HG03342 (cell line): ENCODE data around the gene TNS2.
"Not testable (repeated sequence)": the region's sequence is repeated elsewhere in the genome, so short reads cannot be mapped to it uniquely, and the experiment has no call there.

ENCODE experiments used
- ATAC-seq: cut with Tn5 transposase; IDR thresholded peaks from one replicate; pipeline ENCODE4 v1.9.1; 2021; ENCODE audit warnings: mild to moderate bottlenecking, moderate library complexity; ENCODE audit not compliant: unreplicated experiment

TNS2 gene

GRCh38 chr12:53094394-53094787 is 44.5 kb downstream of the TNS2 start:
- ATAC-seq: no peak

DNA sequence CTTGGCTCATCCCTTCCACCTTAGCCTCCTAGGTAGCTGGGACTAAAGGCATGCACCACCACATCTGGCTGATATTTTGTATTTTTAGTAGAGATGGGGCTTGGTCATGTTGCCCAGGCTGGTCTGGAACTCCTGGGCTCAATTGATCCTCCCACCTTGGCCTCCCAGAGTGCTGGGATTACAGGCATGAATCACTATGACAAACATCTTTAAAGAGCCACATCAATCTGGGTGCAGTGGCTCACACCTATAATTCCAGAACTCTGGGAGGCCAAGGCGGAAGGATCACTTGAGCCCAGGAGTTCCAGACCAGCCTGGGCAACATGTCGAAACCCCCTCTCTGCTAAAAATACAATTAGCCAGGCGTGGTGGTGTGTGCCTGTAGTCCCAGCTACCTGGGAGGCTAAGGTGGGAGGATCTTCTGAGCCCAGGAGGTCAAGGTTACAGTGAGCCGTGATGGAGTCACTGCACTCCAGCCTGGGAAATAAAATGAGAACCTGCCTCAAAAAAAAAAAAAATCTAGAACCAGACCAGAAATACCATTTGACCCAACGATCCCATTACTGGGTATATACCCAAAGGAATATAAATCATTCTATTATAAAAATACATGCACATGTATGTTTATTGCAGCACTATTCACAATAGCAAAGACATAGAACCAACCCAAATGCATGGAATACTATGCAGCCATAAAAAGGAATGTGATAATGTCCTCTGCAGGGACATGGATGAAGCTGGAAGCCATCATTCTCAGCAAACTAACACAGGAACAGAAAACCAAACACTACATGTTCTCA is 45.1 kb downstream of the TNS2 start:
- not testable (repeated sequence) for ATAC-seq

DNA sequence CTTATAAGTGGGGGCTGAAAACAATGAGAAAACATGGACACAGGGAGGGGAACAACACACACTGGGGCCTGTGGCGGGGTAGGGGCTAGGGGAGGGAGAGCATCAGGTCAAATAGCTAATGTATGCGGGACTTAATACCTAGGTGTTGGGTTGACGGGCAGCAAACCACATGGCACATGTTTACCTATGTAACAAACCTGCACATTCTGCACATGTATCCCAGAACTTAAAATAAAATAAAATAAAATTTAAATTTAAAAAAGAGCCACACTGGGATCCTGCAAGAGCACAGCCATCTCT is 45.7 kb downstream of the TNS2 start:
- not testable (repeated sequence) for ATAC-seq

GRCh38 chr12:53096089-53096741 is 46.4 kb downstream of the TNS2 start:
- ATAC-seq: no peak

- ATAC-seq: no peak
Observed at GRCh38 chr12:53096759-53097158, 46.9 kb downstream of the TNS2 start.

- no peak for ATAC-seq
Observed at GRCh38 chr12:53097207-53097563, 47.3 kb downstream of the TNS2 start.

GRCh38 chr12:53097564-53098353 is 47.9 kb downstream of the TNS2 start, which contains the start of gene IGFBP6:
TSS of gene IGFBP6 (plus strand) at chr12:53097667. CDS start at chr12:53097718, 51 bp downstream.
- ATAC-seq: no peak

DNA sequence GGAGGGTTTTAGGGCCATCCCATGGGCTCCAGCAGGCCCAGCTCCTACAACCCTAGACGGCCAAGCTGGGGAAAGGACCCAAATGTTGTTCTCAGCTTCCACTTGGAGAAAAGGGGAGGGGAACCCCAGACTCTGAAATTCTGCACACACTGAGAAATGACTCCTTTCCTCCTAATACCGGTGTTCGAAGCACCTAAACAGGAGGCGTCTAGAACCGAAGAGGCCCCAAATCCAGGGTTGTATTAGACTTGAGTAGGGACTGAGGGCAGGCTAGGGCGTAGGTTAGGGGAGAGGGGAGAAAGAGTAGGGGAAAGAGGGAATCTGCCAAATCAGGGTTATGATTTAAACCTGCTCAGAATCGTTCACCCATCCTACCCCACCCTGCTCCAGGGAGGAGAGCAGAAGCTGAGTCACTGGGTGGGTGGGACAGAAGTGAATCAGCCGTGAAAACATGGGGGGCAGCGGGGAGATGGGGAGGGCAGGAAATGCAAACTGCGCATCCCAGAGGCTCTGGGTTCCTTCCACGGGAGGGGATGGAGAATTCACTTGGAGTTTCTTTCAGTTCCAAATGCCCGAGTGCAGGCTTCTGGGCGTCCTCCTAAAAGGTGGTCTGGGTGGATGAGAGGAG is 48.6 kb downstream of the TNS2 start:
- no peak for ATAC-seq

GRCh38 chr12:53099071-53099882 is 49.4 kb downstream of the TNS2 start:
- ATAC-seq: no peak

- no peak for ATAC-seq
Observed at GRCh38 chr12:53100466-53101151, 50.7 kb downstream of the TNS2 start.

- ATAC-seq: no peak
Observed at GRCh38 chr12:53101266-53101665, 51.4 kb downstream of the TNS2 start.

DNA sequence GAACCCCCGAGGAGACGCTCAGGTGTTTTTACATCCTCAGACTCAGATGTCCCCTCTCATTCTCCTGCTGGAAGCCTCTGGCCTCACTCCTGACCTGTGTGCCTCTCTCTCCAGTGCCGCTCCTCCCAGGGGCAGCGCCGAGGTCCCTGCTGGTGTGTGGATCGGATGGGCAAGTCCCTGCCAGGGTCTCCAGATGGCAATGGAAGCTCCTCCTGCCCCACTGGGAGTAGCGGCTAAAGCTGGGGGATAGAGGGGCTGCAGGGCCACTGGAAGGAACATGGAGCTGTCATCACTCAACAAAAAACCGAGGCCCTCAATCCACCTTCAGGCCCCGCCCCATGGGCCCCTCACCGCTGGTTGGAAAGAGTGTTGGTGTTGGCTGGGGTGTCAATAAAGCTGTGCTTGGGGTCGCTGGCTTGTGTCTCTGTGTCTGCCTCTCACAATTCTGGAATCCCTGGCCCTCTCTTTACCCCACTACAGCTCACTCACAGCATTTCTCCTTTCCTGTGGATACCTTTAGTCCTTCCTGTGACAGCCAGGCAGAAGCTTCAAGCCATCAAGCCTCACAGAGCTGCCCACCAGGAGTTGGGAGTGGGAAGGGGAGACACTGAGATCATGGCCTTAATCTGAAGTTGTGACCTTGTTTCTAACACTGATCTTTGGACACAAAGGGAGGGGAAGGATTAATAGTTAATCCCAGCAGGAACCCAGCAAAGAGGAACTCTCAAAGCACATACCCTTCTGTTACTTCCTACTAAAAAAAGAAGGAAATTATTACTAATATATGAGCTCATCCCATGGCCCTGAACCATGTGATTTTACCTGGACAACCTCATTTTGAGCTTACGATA is 52.3 kb downstream of the TNS2 start:
- ATAC-seq: no peak

DNA sequence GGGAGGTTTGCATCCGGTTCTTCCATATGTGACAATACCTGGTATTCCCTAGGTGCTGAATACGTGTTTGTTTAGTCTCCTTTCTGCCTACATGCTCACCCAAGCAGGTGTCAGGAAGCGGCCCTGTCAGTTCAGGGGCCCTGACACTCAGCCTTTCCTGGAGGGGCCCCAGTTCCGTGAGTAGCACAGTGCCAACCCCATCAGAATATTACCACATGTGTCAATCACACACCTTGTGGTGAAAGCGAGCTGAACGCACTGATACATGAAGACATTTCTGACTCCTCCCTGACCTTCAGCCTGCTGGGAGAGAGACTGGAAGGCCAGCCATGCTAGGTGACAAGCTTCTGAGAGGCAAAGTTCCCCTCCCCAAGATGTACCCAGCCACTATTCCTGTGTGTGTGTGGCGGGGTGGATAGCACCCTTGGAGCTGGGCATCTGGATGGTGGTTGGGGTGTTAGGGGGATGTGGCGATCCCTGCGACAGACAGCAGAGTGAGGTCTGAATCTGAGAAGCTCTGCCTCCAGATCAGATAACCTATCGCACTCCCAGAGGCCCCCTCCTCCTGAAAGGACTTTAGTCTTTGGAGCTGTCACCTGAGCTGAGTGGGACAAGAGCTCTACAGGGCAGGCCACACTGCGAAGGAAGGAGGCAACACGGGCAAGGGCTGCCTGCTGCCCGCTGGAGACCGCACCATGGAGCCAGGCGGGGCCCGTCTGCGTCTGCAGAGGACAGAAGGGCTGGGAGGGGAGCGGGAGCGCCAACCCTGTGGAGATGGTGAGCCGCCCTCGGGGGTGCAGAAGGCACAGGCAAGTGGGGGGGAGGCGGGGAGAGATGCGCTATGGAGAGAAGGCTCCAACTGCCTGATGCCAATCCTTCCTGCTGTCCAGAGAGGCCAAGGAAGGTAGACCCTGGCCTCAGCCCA is 53.3 kb downstream of the TNS2 start, which contains the start of gene SOAT2:
Gene SOAT2 (plus strand): TSS at position 604 of the 925 bp plus-strand sequence. CDS start 92 bp downstream, at position 696.
- ATAC-seq: peak; percentile 69

GRCh38 chr12:53103860-53104305 is 54.0 kb downstream of the TNS2 start:
- no peak for ATAC-seq

DNA sequence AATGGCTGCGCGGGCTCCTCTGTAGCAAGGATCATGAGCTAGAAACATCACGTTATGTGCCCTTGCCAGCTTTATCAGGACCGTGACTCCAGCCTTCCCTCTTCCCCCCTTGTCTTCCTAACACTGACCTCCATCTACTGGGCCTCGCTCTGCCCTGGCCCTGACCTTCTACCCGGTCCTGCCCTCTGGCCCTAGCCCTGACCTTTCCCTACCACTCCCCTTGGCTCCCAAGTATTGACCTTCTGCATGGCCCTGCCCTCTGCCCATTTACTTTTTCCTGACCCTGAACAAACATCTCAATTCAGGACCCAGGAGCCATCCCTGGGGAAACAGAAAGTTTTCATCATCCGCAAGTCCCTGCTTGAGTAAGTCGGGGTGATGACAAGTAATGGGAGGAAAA is 55.4 kb downstream of the TNS2 start:
- ATAC-seq: no peak

DNA sequence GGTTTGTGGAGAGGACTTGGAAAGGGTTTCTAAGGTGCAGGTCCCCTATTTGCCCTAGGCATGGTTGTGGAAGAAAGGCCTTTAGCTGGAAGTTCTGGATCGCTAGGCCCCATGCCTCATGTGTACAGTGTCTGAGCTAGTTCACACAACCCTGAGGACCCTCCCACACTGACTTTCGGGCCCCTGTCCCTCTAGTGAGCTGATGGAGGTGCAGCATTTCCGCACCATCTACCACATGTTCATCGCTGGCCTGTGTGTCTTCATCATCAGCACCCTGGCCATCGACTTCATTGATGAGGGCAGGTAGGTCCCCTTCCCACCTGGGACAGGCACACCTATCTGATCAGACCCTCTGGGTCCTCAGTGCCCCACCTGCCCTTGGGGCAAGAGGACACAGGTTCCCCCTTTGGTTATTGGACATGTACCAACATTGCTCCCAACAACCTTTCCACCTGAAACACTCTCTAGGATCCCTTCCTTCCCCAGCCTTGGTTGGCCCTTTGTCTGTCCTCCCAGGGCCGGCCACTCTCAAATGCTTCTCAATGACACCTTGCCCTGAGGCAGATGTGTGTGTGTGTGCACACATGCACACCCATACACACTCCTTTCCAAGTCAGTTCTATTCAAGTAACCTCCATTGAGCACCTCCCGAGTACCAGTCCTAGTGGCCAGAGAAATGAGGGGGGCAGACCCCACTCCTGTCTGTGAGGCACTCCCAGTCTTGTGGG is 56.0 kb downstream of the TNS2 start:
- ATAC-seq: no peak

DNA sequence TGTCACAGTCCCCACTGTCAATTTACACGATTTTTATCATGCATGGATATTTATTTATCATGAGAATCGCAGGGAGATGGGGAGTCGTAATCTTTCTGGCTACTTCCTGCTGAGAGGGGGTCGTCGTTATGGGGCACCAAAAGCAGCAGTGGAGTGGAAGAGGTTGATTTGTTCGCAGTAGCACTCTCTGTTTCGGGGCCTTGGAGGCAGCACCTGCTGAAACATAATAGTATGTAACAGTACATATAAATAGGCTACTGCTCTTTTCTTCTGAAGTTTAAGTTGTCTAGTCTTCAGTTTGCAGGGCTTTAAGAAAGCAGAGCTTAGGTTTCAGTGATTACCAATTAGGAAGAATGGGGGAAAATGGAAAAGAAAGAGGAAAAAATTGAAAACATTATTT is 57.3 kb downstream of the TNS2 start:
- no peak for ATAC-seq
